Psoas muscle (tissue), 8 donors: ENCODE measurements around the gene NUP160. TPM values are rescaled to one million over a fixed set of nuclear protein-coding genes. Genes with fewer than 3 reads are reported as not detected.

Experiments
- ATAC-seq, 4 donors: fragments of 200-7000 bp; cut with Tn5 transposase; one replicate each; pipeline ENCODE4 v1.9.1; 2020; ENCODE audit warnings: moderate library complexity in 3 of 4, mild to moderate bottlenecking in 2 of 4
- DNase-seq, 2 donors: peaks; one replicate each; pipeline ENCODE4 v3.0.0-alpha.2; 2020
- H3K27ac ChIP-seq: fragments of 200-600 bp; one replicate; pipeline ENCODE4 v1.8.0; 2022
- H3K27me3 ChIP-seq, 3 donors: fragments of 200-600 bp in 1 of 3; one replicate each; pipeline versions ENCODE4 v1.6.1 to v1.8.0; 2013 to 2022; ENCODE audit warnings: low read length in 2 of 3, mild to moderate bottlenecking in 2 of 3, moderate library complexity in 1 of 3; ENCODE audit not compliant: insufficient read depth in 3 of 3
- H3K36me3 ChIP-seq, 2 donors: fragments of 200-600 bp in 1 of 2; one replicate each; pipeline versions ENCODE4 v1.6.1 to v1.8.0; 2013 to 2022; ENCODE audit warnings: low read depth in 1 of 2, mild to moderate bottlenecking in 1 of 2, moderate library complexity in 1 of 2; ENCODE audit not compliant: insufficient read depth in 1 of 2
- H3K4me1 ChIP-seq: fragments of 200-600 bp; one replicate; pipeline ENCODE4 v1.8.0; 2022
- H3K4me3 ChIP-seq: fragments of 200-600 bp; one replicate; pipeline ENCODE4 v1.8.0; 2022; ENCODE audit warnings: mild to moderate bottlenecking
- H3K9me3 ChIP-seq: fragments of 200-600 bp; one replicate; pipeline ENCODE4 v1.8.0; 2022
- WGBS, 3 donors: extraction: QIAGEN DNeasy Blood & Tissue Kit; methylation state at CpG; one replicate each; pipeline versions ENCODE4 v1.1.6 to v1.1.7; 2013; 5-methylcytosine and 5-hydroxymethylcytosine counted together
- intact Hi-C, 2 donors: fragments of 100-400 bp; cut with DNase I; formaldehyde crosslinking; loops; one replicate each; pipeline versions ENCODE4 v1.11.0 to v1.14.2; 2022
- polyA plus RNA-seq, 3 donors: library from polyadenylated mRNA; stranded (reverse); fragments of 200-250 nt; gene quantifications; one replicate each; pipeline ENCODE4 v1.2.3, GENCODE V29; 2013
- total RNA-seq, 4 donors: library from RNA; stranded (reverse); fragmentation: NEBNext Ultra II Directional in 2 of 4; extraction: Animal tissue kit (Norgen Biotek cat#: 25700) in 2 of 4; gene quantifications; one replicate each; pipeline versions ENCODE4 v1.2.1 to v1.2.4, GENCODE V29; 2021 to 2023
- TF ChIP-seq, protein P1 (sequence below): fragments of 200-600 bp; IDR thresholded peaks from one replicate; pipeline ENCODE4 v1.8.0; 2022; ENCODE audit warnings: antibody characterized with exemption
- donor health status: healthy with polysubstance abuse.
- donor health status: DM: no; HTN: no; CAD: no; lungs with moderate emphysema.
- donor health status: Bipolar disorder and iron deficiency.
- donor health status: healthy.
- donor health status: DM: yes; HTN: yes; CAD: no.
- donor health status: DM: no; HTN: no; CAD: no.
- donor health status: DM: no; HTN: no; CAD: no.
- donor health status: DM: yes; HTN: yes; CAD: no.

The NUP160 gene
- total and polyA plus RNA-seq, 7 donors, result 5.5 to 14.0 (median 11.3) TPM

DNA sequence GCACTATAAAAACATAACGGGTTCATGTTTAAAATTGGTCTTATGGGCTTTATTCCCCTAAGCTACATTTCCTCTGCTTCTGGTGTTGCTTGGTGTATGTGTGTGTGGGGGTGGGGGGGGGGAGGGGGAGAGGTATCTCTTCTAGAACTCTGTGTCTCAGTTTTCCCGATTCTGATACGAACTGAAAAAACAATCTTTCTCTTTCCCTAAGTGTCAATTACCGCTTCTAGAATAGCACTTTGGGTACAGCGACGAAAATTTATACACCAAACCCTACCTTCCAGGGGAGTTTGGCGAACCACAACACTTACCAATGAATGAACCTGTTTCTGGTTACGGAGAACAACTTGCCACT, 636 bp downstream of the NUP160 start:
- DNase-seq, result no peak
- Histone ChIP-seq H3K36me3 (peaks cover 2 to 36% of the 10 kb centered on the region in 2 donors), H3K27ac (peak overlapping the region; percentile 93), H3K4me3 (peak overlapping the region; percentile 82), H3K4me1 (peaks cover 46% of the 10 kb centered on the region), H3K9me3 (no peaks in the 10 kb centered on the region), H3K27me3 (no peaks in the 10 kb centered on the region)
- ATAC-seq, result no peak
- intact Hi-C loops, result loop anchor here in 1 of 2 donors (5.0 kb wide), 2 partner anchors 205 to 265 kb away; partner anchors contain the start of gene MTCH2
- TF ChIP-seq, protein P1, sequence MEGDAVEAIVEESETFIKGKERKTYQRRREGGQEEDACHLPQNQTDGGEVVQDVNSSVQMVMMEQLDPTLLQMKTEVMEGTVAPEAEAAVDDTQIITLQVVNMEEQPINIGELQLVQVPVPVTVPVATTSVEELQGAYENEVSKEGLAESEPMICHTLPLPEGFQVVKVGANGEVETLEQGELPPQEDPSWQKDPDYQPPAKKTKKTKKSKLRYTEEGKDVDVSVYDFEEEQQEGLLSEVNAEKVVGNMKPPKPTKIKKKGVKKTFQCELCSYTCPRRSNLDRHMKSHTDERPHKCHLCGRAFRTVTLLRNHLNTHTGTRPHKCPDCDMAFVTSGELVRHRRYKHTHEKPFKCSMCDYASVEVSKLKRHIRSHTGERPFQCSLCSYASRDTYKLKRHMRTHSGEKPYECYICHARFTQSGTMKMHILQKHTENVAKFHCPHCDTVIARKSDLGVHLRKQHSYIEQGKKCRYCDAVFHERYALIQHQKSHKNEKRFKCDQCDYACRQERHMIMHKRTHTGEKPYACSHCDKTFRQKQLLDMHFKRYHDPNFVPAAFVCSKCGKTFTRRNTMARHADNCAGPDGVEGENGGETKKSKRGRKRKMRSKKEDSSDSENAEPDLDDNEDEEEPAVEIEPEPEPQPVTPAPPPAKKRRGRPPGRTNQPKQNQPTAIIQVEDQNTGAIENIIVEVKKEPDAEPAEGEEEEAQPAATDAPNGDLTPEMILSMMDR, result no peak
- 5 to 6% (median 5%) methylated on average over 8 of the region's 8 CpGs for WGBS, 3 donors

DNA sequence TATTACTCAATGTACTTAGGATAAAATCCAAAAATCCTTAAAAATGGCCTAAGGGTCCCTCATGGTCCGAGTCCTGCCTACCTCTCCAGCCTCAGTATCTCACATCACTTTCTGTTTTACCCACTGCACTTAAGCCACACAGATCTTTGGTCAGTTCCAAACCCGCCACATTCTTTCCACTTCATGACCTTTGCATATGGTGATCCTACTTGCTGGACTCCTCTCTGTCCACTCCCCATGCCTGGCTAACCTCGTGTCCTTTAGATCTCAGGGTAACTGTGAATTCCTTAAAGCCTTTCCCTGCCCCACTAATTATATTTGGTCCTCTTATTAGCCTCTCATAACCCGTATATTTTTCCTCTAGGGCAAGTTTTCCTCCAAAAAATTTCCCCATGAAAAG, 1.2 kb downstream of the NUP160 start:
- H3K27ac ChIP-seq, result peak overlapping the region; percentile 93
- DNase-seq (no peak), ATAC-seq (no peak)
- intact Hi-C loops, result loop anchor here in 1 of 2 donors (5.0 kb wide), 2 partner anchors 205 to 265 kb away; partner anchors contain the start of gene MTCH2
- H3K27me3 ChIP-seq, result no peaks in the 10 kb centered on the region
- H3K4me1 ChIP-seq, result peaks cover 48% of the 10 kb centered on the region
- TF ChIP-seq, protein P1, result no peak
- H3K9me3 ChIP-seq, result no peaks in the 10 kb centered on the region
- H3K36me3 ChIP-seq, result peaks cover 7 to 41% of the 10 kb centered on the region in 2 donors
- H3K4me3 ChIP-seq, result peak overlapping the region; percentile 82
- 48 to 60% (median 58%) methylated on average over 4 of the region's 4 CpGs for WGBS, 3 donors

DNA sequence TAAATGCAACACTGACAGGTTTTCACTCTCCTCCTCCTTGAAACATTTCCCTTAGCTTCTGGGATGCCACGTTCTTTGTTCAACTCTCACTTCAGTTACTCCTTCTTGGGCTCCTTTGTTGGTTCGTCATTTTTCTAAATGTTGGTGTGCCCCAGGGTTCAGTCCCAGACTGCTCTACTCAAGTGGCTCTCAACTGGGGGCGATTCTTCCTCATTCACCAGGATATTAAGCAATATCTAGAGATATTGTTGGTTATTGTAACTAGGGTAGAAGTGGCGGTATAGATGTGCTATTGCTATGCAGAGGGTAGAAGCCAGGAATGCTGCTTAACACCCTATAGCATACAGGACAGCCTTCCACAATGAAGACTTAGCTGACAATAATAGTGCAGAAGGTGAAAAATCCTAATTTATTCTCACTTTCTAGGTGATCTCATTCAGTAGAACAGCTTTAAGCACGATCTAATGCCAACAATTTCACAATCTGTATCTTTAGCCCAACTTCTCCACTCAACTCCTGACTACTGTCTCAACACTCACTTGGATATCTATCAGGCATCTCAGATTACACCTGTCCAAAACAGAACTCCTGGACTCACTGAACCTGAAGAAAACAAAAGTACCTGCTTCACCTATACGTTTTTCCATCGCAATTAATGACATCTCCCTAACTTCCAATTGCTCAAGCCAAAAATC, 4.6 kb downstream of the NUP160 start:
- DNase-seq (no peak), ATAC-seq (peak in 2 of 4 donors; percentile 41 to 45)
- 65 to 86% (median 75%) methylated on average over 7 of the region's 7 CpGs for WGBS, 3 donors
- peak overlapping the region; percentile 5 for H3K4me3 ChIP-seq
- peak overlapping the region; percentile 59 for H3K27ac ChIP-seq
- intact Hi-C loops, result no loop called here
- peaks cover 12 to 76% of the 10 kb centered on the region in 2 donors for H3K36me3 ChIP-seq
- no peaks in the 10 kb centered on the region for H3K9me3 ChIP-seq
- H3K4me1 ChIP-seq, result peaks cover 43% of the 10 kb centered on the region
- TF ChIP-seq, protein P1, result no peak
- no peaks in the 10 kb centered on the region for H3K27me3 ChIP-seq

DNA sequence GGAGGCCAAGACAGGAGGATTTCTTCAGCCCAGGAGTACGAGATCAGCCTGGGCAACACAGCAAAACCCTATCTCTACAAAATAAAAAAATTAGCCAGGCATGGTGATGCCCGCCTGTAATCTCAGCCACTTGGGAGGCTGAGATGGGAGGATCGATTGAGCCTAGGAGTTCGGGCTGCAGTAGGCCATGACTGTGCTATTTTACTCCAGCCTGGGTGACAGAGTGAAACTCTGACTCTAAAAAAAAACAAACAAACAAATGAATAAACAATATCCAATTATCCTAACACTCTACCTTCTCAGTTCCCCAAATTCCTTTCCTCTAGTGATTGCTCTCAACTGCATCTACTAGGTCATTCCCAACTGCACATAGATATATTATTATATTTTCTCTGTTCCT, 5.4 kb downstream of the NUP160 start:
- Histone ChIP-seq H3K4me1 (peaks cover 43% of the 10 kb centered on the region), H3K9me3 (no peaks in the 10 kb centered on the region), H3K27me3 (no peaks in the 10 kb centered on the region), H3K36me3 (peaks cover 12 to 83% of the 10 kb centered on the region in 2 donors), H3K4me3 (no peak overlapping the region), H3K27ac (peak overlapping the region; percentile 59)
- ATAC-seq (no peak), DNase-seq (no peak)
- TF ChIP-seq, protein P1, result no peak
- intact Hi-C loops, result no loop called here
- WGBS, 3 donors, result 96 to 97% (median 96%) methylated on average over 4 of the region's 4 CpGs

DNA sequence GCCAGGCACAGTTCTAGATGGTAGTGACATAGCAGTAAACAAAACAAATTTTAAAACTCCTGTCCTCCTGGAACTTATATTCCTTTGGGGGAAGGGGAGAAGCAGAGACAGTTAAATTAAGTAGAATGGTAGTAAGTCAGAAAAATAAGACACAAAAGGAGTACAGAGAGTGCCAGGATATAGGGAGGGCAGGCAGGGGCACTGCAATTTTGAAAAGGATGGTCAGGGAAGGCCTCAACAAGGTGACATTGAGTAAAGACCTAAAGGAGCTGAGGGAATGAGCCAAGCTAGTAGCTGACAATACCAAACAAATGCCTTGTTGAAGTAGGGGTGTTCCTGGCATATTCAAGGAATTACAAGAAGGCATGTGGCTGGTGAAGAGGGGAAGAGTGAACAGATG, 10.2 kb downstream of the NUP160 start:
- Histone ChIP-seq H3K4me3 (no peak overlapping the region), H3K27ac (no peak overlapping the region), H3K36me3 (peaks cover 15 to 100% of the 10 kb centered on the region in 2 donors), H3K27me3 (no peaks in the 10 kb centered on the region), H3K4me1 (peaks cover 7% of the 10 kb centered on the region), H3K9me3 (no peaks in the 10 kb centered on the region)
- DNase-seq (no peak), ATAC-seq (no peak)
- TF ChIP-seq, protein P1, result no peak
- intact Hi-C loops, result no loop called here
